ENCODE data around the gene MPG.
A peak's percentile ranks its signal among the peaks of the same experiment; 100 is the strongest.

The MPG gene

DNA sequence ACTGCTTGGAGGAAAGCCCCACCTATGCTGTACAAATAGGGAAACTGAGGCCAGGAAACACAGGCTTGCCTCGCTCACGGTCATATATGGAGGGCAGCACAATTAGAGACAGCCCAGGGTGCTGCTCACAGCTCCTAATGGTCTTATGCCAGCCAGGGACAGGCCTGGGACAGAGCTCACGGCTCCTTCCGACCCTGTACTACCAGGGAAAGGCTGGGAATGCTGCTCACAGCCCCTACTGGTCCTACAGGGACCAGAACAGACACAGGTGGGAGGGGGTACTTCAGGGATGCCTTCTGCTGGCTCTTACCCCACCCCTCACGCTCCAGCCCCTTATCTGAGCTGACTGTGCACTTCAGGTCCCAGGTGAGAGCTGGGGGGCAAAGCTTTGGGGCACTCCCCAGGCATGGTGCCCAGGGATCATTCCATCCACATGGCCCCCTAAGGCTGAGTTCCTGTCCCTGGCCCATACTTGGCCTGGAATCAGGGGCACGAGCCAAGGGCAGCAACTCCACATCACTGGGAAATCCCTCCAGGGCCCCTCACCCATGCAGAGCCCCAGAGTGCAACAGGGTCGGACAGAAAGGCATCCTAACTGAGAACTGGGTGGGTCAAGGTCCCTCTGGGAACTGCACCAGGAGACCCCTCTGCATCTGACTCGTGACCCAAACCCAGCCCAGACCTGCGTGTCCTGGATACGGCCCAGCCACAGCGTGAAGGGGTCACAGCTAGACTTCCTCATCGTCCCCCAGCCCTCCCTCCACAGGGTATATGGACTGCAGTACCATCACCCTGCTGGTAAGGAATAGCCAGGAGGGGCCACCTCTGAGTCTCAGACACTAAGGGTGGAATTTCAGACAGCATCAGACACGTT, 11.5 kb upstream of the MPG start:
- DNase-seq, result no peak

DNA sequence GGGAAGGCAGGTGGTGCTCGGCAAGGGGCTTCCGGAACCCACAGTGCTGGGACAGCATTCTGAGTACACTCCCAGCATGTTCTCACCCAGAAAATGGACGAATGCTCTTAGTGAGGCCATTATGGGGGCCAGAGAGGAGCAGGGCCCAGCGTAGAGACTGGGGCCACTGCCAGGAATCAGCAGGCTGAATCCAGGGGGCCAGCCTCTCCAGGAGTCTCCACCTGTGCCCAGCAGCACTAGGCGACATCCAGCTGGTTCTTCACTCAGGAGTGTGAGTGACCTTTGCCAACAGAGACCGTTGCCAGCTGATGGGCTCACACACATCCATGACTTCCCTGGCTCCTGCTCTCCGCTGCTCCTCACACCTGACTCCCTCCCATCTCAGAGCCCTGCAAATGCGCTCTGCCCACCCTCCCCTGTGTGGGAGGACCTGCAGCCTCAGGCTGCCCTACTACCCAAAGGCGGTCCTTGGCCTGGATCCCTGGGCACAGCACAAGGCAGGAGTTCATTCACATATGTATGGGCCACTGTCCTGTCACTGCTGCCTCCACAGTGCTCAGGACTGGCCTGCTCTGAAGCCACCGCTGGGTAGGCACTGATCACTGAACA, 10.7 kb upstream of the MPG start:
- DNase-seq, result no peak

DNA sequence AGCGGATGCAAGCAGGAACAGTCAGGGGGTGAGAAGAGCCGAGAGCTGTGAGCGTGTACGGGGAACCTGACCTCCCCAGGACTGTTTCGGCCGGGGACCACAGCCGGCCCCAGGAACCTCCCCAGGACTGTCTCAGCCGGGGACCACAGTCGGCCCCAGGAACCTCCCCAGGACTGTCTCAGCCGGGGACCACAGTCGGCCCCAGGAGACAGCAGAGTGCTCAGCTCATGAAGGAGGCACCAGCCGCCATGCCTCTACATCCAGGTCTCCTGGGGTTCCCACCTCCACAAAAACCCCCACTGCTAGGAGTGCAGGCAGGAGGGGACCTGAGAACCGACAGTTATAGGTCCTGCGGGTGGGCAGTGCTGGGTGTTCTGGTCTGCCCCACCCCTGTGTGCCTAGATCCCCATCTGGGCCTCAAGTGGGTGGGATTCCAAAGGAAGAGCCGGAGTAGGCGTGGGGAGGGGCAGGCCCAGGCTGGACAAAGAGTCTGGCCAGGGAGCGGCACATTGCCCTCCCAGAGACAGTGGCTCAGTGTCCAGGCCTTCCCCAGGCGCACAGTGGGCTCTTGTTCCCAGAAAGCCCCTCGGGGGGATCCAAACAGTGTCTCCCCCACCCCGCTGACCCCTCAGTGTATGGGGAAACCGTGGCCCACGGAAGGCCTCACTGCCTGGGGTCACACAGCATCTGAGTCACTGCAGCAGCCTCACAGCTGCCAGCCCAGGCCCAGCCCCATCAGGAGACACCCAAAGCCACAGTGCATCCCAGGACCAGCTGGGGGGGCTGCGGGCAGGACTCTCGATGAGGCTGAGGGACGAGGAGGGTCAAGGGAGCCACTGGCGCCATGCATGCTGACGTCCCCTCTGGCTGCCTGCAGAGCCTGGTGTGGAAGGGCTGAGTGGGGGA, 9.9 kb upstream of the MPG start:
- no peak for DNase-seq

DNA sequence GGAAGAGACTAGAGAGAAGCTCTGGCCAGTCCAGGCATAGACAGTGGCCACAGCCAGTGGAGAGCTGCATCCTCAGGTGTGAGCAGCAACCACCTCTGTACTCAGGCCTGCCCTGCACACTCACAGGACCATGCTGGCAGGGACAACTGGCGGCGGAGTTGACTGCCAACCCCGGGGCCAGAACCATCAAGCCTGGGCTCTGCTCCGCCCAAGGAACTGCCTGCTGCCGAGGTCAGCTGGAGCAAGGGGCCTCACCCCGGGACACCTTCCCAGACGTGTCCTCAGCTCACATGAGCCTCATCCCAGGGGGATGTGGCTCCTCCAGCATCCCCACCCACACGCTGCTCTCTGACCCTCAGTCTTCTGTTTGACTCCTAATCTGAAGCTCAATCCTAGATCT, 8.8 kb upstream of the MPG start:
- DNase-seq, result no peak

DNA sequence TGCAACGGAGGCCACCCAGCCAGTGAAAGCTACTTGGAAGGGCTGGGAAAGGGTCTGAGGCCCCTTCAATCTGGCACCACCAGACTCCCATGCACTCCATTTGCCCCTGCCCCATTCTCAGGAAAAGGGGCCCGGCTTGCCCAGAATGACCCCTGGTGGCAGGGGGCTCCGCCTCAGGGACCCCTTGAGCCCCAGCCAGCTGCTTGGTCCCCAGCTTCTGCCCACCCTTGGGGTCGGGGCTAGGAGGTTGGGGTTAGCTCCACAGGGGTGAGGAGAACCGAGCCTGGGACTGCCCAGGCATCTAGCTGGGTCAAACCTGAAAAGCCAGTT, 6.8 kb upstream of the MPG start:
- no peak for DNase-seq

DNA sequence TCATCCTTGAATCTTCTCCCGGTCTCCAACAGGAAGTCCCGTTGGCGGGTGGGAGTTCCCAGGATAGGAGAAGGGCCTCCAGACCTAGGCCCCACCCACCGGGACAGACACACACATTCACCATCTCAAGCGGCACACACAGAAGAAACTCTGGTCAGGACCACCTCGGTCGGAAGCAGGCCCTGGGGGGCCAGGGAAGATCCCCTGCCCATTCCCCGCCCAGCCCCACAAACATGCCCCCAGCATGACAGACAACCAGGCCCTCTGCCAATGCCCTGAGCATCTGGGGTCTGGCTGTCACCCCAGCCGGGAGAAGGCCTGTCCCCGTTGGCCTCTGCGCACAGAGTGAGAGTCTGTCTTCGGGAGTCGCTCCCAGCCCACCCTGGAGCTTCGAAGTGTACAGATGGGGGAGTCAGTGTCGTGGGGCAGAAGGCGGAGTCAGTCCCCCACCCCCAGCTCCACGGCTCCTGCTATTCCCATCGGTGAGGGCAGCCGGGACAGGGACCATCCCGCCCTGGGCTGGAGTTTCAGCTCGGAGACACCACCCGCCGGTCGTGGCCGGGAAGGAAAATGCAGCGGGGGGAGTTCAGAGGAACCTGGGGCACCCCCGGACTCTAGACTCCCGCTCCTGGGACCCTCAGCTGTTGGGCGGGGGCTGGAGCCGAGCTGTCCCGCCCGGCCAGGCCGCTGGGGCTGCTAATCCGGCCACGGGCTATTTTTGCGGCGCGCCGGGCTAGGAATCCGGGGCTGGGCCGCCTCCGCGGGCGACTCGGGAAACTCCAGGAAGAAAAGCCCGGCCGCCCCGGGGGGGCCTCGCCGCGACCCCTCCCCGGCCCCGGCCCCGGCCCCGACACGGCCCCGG, 6.3 kb upstream of the MPG start:
- DNase-seq, result no peak

DNA sequence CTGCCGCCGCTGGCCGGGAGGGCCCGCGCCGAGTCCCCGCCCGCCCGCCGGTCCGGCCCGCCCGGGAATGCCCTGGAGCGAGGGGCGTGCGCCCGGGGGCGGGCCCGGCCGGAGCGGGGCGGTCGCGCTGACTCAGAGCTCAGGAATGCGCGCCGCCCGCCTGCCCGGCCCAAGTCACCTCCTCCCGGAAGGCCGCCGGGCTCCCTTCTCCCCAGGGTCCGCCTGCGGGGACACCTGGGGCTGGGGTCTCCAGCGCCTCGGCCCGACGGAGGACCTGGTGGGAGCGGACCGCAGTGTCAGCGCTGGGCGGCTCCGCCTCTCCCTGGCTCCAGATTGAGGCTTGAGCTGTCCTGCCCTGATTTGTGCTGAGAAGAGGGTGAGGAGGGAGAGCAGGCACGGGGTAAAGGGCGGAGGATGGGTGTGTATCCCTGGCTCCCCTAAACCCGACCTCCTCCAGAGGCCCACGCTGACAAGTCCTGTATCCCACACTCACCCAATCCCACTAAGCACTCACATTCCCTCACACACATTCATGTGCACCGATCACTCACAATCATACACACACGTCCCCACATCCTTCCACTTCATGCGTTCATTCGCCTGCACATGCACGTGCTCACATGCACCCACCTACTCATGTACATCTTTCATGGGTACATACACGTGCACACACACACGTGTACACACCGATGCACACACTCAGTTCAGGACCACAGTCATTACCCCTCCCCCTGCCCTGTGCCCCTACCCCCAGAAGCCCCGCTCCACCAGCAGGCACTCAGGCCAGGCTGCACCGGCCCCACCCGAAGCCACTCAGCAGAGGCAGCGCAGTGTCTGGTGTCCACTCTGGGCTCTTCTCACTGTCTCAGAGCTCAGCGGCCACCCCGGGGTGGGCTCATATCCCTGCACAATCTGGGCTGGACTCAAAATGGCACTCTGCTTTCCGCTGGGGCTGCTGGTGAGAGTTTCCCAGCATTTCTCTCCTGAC, 5.2 kb upstream of the MPG start, which contains the start of gene RHBDF1:
TSS of gene RHBDF1 (minus strand) at position 71 of the 988 bp plus-strand sequence. CDS start 7,616 bp downstream, outside the sequence.
- DNase-seq, result no peak

DNA sequence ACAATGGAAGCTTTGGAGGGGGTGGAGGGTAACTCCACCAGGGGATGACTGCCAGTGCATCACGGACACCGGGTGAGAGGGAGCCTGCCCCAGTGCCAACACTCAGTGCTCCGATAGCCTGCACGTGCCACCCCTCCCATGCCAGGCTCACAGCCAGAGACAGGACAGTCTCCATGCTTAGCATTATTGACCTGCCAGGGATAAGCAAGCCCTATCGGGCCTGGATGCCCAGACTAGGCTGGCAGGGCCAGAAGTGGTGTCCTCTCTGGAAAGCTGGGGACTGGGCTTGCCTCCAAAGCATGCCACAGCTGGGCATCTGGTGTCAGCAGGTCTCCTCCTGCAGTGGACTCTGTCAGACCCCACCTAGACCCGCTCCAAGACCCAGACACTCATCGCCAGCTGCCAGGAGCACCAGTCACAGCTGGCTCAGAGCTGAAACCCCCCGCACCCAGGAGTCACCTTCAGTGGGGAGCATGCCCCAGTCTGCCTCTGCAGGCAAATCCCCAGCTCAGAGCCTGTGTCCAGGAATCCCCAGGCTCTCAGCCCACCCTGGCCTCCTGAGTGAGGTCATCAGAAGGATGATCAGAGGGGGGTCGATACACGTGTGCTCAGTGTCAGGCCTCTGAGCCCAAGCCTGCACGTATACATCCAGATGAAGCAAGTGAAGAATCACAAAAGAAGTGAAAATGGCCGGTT, 3.8 kb upstream of the MPG start:
- no peak for DNase-seq

DNA sequence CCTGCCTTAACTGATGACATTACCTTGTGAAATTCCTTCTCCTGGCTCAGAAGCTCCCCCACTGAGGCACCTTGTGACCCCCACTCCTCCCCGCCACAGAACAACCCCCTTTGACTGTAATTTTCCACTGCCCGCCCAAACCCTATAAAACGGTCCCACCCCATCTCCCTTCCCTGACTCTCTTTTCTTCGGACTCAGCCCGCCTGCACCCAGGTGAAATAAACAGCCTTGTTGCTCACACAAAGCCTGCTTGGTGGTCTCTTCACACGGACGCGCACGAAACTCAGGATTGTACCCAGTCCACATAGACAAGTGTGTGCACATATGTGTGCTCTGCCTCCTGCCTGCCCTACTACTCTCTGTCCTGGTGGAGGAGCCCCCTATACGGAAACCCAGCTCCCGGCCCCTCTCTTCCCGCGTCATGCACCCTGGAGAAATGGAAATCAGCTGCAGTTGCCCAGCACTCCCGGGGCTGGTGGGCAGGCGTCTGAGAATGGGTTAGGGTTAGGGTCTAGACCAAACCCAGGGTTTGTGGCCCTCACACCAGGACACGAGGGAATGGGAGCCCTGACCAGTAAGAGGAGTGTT, 3.2 kb upstream of the MPG start:
- no peak for DNase-seq

DNA sequence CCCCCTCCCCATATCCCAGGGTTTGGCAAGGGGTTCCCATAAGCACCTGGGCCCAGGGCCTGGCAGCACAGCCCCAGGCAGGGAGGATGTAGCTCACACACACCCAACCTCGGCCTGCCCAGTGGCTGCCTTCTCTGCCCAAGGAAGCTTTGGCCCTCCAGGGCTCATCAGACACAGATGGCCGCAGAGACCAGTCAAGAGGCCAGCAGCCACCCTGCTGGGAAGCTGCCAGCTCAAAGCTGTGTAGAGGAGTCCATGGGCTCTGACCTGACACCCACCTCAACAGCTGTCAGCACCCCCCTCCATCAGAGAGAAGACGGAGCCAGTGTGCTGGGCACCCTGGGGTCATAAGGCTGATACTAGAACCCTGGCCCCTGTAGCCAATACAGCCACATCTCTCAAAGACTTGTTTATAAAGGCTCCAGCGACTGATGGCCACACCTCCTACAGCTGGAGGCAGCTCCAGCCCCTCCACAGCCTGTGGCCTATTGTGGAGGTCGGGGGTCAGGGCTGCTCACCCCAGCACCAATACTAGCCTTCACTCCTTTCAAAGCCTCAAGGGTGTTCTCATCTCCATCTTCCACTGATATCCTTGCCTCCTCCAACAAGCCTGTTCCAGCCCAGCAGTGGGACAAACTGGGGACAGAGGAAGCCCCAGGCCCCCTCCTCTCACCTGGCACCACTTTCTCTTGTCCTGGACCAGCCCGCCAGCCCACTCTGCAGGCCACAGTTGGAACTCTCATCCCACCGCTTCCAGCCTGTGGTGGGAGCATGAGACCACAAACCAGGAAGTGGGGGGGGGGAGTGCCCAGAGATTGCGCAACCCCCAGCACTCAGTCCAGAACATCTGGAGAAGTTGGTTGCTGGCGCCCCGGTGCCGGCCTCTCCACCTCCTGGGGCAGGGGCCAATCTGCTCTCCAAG, 2.2 kb upstream of the MPG start:
- DNase-seq, result no peak

DNA sequence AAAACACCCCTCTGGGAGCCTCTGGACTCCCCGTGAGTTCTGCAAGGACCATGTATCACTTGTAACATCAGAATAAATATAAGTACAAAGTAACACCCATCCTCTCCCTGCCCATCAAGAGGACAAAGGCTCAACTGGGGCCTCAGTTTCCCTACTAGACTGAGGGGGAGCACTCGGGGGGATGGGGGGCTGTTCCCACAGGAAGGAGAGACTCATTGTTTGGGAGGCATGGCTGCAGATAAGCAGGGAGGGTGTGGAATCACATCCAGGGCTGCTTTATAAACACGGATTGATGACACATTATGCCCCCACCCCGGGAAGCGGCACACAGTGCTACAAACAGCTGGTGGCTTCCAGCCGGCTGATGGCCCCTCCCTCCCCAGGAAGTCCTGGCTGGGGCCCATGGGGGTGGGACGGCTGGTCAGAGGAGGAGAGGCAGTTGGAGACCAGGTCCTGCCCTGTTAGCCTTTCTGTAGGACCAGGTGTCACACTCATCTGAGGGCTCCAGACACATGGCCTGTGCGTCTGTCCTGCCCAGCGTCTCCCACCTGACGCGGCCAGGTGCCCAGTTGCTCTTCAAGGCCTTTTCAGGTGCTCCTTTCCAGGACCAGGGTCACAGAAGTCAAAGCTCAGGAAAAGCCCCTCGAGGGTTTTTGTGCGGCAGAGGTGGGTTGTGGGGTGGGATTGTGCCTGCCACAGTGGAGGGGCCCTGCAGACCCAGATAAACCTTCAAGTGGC, 1.3 kb upstream of the MPG start:
- no peak for DNase-seq

DNA sequence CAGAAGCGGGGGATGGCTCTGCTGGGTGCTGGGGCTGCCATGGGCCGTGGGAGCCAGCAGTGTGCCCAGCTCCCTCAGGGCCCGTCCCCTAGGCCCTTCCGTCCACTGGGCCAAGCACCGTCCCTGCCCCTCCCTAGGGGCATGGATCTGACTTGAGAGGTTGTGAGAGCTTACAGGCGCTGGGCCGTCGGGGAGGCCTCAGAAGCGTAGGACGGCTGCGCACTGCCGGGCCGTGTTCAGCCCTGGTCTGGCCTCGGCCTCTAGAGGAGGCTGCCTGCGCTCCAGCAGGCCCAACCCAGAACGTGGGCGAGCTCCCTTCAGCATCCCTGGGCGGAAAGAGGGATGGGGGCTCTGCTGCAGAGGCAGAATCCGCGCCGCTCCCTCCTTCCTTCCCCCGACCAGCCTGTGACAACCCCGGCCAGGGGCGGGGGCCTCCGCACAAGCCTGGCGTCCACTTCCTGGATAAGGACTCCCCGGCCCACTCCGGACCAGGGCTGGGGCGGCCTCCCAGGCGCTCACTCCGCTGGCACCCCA, 685 bp upstream of the MPG start:
- DNase-seq, result peak; percentile 43

DNA sequence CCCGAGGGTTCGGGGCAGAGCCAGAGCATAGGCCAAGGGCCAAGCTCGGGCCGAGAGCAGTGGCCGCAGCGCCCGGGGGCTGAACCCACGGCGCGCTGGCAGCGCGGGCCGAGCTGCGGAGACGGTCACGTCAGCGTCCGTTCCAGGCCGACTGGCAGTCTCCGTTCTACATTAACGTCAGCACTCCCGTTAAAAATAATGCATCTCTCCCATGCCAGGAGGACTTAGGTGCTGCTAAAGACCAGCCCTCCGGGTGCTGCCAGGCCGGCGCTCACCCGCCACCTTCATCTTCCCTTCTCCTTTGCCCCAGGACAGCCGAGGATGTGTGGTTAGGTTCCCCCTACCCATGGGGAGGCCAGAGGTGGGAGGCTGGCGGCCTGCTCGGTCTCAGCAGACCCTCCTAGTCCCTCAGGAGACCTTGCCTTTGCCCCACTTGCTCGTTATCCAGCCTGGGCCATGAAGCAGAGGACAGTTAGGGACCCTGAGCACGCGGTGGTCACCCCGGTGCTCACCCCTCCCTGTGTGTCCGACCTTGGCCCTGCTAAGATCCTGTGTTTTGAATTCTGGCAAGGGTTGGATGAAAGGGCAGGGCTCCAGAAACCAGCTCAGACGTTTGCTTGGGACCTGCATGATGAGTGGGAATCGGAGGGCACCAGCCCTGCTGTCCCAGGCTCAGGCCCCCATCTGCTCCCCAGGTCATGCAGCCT, 572 bp downstream of the MPG start:
- no peak for DNase-seq

DNA sequence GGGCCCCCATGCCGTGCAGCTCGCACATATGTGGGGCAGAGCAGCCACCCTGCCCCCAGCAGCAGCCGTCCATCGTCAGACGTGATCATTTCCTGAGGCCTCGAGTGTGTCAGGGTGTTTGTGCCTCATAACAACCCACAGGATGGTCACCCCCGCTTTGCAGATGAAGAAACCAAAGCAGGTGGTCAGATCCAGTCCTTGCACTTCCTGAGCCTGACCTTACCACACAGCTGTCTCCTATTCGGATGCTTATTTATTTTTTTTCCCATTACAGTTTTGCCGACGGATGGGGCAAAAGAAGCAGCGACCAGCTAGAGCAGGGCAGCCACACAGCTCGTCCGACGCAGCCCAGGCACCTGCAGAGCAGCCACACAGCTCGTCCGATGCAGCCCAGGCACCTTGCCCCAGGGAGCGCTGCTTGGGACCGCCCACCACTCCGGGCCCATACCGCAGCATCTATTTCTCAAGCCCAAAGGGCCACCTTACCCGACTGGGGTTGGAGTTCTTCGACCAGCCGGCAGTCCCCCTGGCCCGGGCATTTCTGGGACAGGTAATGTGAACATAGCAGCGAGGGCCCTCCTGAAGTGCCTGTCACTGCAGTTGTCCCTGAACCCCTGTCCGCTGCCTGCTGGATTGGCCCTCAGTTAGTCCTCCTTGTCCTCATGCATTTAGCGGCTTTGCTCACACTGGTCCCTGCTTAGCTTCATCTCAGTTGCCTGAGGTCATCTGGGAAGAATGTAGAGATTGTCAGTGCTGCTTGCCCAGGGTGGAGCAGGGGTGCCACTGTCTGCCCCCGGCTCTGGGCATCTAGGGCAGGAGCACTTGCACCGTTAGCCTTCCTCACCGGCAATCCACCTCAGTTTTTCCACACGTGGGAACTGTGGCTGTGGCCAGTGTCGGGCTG, 1.4 kb downstream of the MPG start:
- no peak for DNase-seq

DNA sequence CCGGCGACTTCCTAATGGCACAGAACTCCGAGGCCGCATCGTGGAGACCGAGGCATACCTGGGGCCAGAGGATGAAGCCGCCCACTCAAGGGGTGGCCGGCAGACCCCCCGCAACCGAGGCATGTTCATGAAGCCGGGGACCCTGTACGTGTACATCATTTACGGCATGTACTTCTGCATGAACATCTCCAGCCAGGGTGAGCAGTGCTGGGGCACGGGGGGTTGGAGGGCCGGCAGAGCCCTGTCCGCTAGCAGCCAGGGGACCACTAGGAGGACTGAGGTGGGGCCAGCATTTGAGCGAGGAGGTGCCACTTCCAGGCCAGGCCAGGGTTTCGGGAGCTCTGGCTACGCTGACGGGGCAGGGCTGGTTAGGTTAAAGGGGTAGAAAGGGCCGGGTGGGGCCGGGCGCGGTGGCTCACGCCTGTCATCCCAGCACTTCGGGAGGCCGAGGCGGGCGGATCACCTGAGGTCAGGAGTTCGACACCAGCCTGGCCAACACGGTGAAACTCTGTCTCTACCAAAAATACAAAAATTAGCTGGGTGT, 5.1 kb downstream of the MPG start:
- DNase-seq, result no peak

Measured in activated CD4-positive, alpha-beta T cell treated with anti-CD3 and anti-CD28 coated beads, Interleukin-2, amount 50 U/mL, for 16 hours (primary cell).